ENCODE data around the gene GARIN3. TPM values are rescaled to one million over a fixed set of nuclear protein-coding genes. Genes with fewer than 3 reads are reported as not detected.

Gene GARIN3
- total RNA-seq, 1 experiment from 2014 or later = not detected

GRCh38 chr5:157203417-157203816 is 37.4 kb upstream of the GARIN3 start:
- H4K5ac ChIP-seq (ENCODE audit: insufficient read length, low read depth, low read length) = no peak overlapping the region
- Mint-ChIP-seq H3K27ac (no peak overlapping the region), H3K36me3 (ENCODE audit: insufficient read depth in 1 of 3, low read depth in 3 of 3) (peaks cover 0 to 7% (median 0%) of the 10 kb centered on the region in 3 experiments; a peak in 2 of 7 replicates), H3K4me1 (peaks cover 0 to 6% of the 10 kb centered on the region in 2 experiments; a peak in 2 of 4 replicates), H3K27me3 (ENCODE audit: low read depth) (peaks cover 11% of the 10 kb centered on the region), H3K4me3 (no peak overlapping the region), H3K9me3 (peaks cover 4 to 6% of the 10 kb centered on the region in 2 experiments; a peak in 3 of 5 replicates)
- H2AFZ ChIP-seq (ENCODE audit: low read length) = no peak overlapping the region
- TF ChIP-seq CTCF (conservative IDR thresholded peaks at IDR 0.05) = no peak
- no peak overlapping the region for H2BK15ac ChIP-seq (ENCODE audit: low read depth, low read length)
- no peak overlapping the region for H3K9ac ChIP-seq (ENCODE audit: extremely low read depth, insufficient read length, low read length)
- no peak overlapping the region for H3K4ac ChIP-seq (ENCODE audit: low read depth, low read length)
- no peak overlapping the region for H3K56ac ChIP-seq (ENCODE audit: insufficient read length, low read depth, low read length)
- H3K23me2 ChIP-seq (ENCODE audit: insufficient read length, low read depth, low read length, poor library complexity, severe bottlenecking) = no peaks in the 10 kb centered on the region
- H4K8ac ChIP-seq (replicated peaks; ENCODE audit: insufficient read length, low read depth, low read length) = no peak overlapping the region
- no peaks in the 10 kb centered on the region for H3K4me1 ChIP-seq (ENCODE audit: insufficient read depth, low read length)
- H3T11ph ChIP-seq (ENCODE audit: low read length) = no peak overlapping the region
- no peaks in the 10 kb centered on the region for H3K79me1 ChIP-seq (ENCODE audit: insufficient read depth, low read depth, low read length, poor library complexity, severe bottlenecking)
- no peak overlapping the region for H3K23ac ChIP-seq (ENCODE audit: insufficient read length, low read depth, low read length)
- no peak overlapping the region for H2BK5ac ChIP-seq (ENCODE audit: insufficient read length, low read length)
- H3K4me2 ChIP-seq (ENCODE audit: insufficient read depth, insufficient read length, low read length) = no peak overlapping the region
- H2AK5ac ChIP-seq (ENCODE audit: insufficient read length, low read length) = no peak overlapping the region
- no peaks in the 10 kb centered on the region for H4K20me1 ChIP-seq (ENCODE audit: control insufficient read depth, insufficient read depth, insufficient read length)
- no CpG with 5 or more reads among the region's 4 CpGs for WGBS (ENCODE audit: extremely low coverage, insufficient read length, low lambda C conversion rate)
- DNase-seq = no peak
- H3K79me2 ChIP-seq (ENCODE audit: insufficient read depth, low read length) = no peaks in the 10 kb centered on the region
- H2BK20ac ChIP-seq (ENCODE audit: low read depth, low read length, poor library complexity, severe bottlenecking) = no peak overlapping the region
- H2BK12ac ChIP-seq (ENCODE audit: insufficient read length, low read depth, low read length) = no peak overlapping the region
- H3K9me3 ChIP-seq (ENCODE audit: control insufficient read depth, low read depth, low read length) = no peaks in the 10 kb centered on the region
- no peaks in the 10 kb centered on the region; the same call in 1 of the 2 replicates for H3K27me3 ChIP-seq (ENCODE audit: insufficient read depth, low read length)
- H3K18ac ChIP-seq (ENCODE audit: insufficient read length, low read depth, low read length) = no peak overlapping the region
- no peak overlapping the region for H3K14ac ChIP-seq (ENCODE audit: insufficient read depth, low read length)
- no peak overlapping the region for H4K91ac ChIP-seq (ENCODE audit: insufficient read length, low read depth, low read length)
- H3K27ac ChIP-seq (ENCODE audit: insufficient read length, low read depth, low read length) = no peak overlapping the region
- no peak overlapping the region for H2BK120ac ChIP-seq (ENCODE audit: low read depth, low read length, poor library complexity, severe bottlenecking)

All from H9 (cell line).